H1 (cell line): ENCODE data around the gene ARHGDIB. TPM values are rescaled to one million over a fixed set of nuclear protein-coding genes. Genes with fewer than 3 reads are reported as not detected.

ENCODE experiments used
- CTCF ChIA-PET: fragments of 300-600 bp; sonication (Branson Sonifier 250); formaldehyde crosslinking; loops from one replicate; lab custom pipeline; 2021; ENCODE audit not compliant: partially characterized antibody; lab: Charles Lee
- POLR2A ChIA-PET: fragments of 300-600 bp; sonication (Branson Sonifier 250); formaldehyde crosslinking; loops from one replicate; lab custom pipeline; 2021; ENCODE audit warnings: inconsistent platforms; ENCODE audit not compliant: partially characterized antibody; lab: Charles Lee
- DNase-seq, 2 experiments: peaks; one replicate each; pipeline versions ENCODE4 v3.0.0 to v3.0.0-alpha.2; 2010 to 2022; ENCODE audit warnings: low spot score in 2 of 2, low read depth in 1 of 2, mixed read lengths in 1 of 2
- FAIRE-seq: peaks from 2 replicates; lab custom pipeline; 2011; peaks lifted over from hg19 to GRCh38; lab: Jason Lieb, UNC
- H2AFZ ChIP-seq: 2 replicates; pipeline ENCODE4 v1.8.1; 2012; ENCODE audit warnings: low read length, inconsistent platforms
- H2AK5ac ChIP-seq: 2 replicates; pipeline ENCODE4 v1.6.1; 2013; ENCODE audit warnings: low read depth, low read length
- H2BK120ac ChIP-seq: replicated peaks from 2 replicates; pipeline ENCODE3; 2013; ENCODE audit warnings: low read depth, low read length, inconsistent platforms
- H2BK12ac ChIP-seq: 2 replicates; pipeline ENCODE4 v1.6.1; 2013; ENCODE audit warnings: low read depth, low read length
- H2BK15ac ChIP-seq: 2 replicates; pipeline ENCODE4 v1.6.1; 2013; ENCODE audit warnings: low read length
- H2BK20ac ChIP-seq: 2 replicates; pipeline ENCODE4 v1.6.1; 2013; ENCODE audit warnings: low read length
- H2BK5ac ChIP-seq: 2 replicates; pipeline ENCODE4 v1.6.1; 2013; ENCODE audit warnings: low read depth, low read length
- H3K14ac ChIP-seq: 2 replicates; pipeline ENCODE4 v1.6.1; 2013; ENCODE audit warnings: inconsistent platforms; ENCODE audit not compliant: insufficient read length
- H3K18ac ChIP-seq: 2 replicates; pipeline ENCODE4 v1.6.1; 2013; ENCODE audit warnings: low read length; ENCODE audit errors: extremely low read depth
- H3K23ac ChIP-seq: 2 replicates; pipeline ENCODE4 v1.6.1; 2013; ENCODE audit warnings: inconsistent platforms; ENCODE audit not compliant: insufficient read length
- H3K23me2 ChIP-seq: 2 replicates; pipeline ENCODE4 v1.6.1; 2013; ENCODE audit warnings: low read depth, low read length
- H3K27ac ChIP-seq: 2 replicates; pipeline ENCODE4 v1.6.1; 2011; ENCODE audit warnings: low read depth, low read length, inconsistent platforms
- H3K27me3 ChIP-seq, 4 experiments: replicated peaks in 1 of 4; 1 replicate in 1 of 4; 2 replicates in 3 of 4; pipeline versions ENCODE4 v1.6.1 to v1.8.1; 2011 to 2013; ENCODE audit warnings: low read length in 3 of 4, mild to moderate bottlenecking in 3 of 4, inconsistent platforms in 2 of 4, mixed read lengths in 2 of 4, moderate library complexity in 1 of 4; ENCODE audit not compliant: control insufficient read depth in 3 of 4, insufficient read depth in 3 of 4; ENCODE audit errors: extremely low read depth in 1 of 4
- H3K36me3 ChIP-seq, 4 experiments: 2 replicates each; pipeline versions ENCODE4 v1.6.1 to v1.8.1; 2011 to 2013; ENCODE audit warnings: mild to moderate bottlenecking in 4 of 4, low read length in 3 of 4, moderate library complexity in 2 of 4, control low read depth in 1 of 4, inconsistent platforms in 1 of 4; ENCODE audit not compliant: insufficient read depth in 4 of 4, control insufficient read depth in 2 of 4
- H3K4ac ChIP-seq: replicated peaks from 2 replicates; pipeline ENCODE3; 2013; ENCODE audit warnings: low read length, low read depth, mixed read lengths, inconsistent platforms; ENCODE audit not compliant: insufficient read length
- H3K4me1 ChIP-seq, 4 experiments: replicated peaks in 1 of 4; 1 replicate in 1 of 4; 2 replicates in 3 of 4; pipeline versions ENCODE4 v1.6.1 to v1.8.1; 2011 to 2013; ENCODE audit warnings: low read length in 3 of 4, inconsistent platforms in 2 of 4, mixed read lengths in 1 of 4; ENCODE audit not compliant: insufficient read depth in 4 of 4, control insufficient read depth in 3 of 4
- H3K4me2 ChIP-seq, 2 experiments: 2 replicates each; pipeline versions ENCODE4 v1.6.1 to v1.8.1; 2011 to 2013; ENCODE audit warnings: low read depth in 2 of 2, low read length in 2 of 2, control low read depth in 1 of 2, inconsistent platforms in 1 of 2, mild to moderate bottlenecking in 1 of 2; ENCODE audit not compliant: insufficient read depth in 1 of 2
- H3K4me3 ChIP-seq, 4 experiments: fragments of 200-600, 300-600 bp in 1 of 4; sonication (generic), shearing (Covaris generic), sonication (Bioruptor Twin) in 1 of 4; 2 replicates each; pipeline versions ENCODE4 v1.5.1 to v1.8.1; 2011 to 2016; ENCODE audit warnings: low read length in 4 of 4, low read depth in 3 of 4, control low read depth in 2 of 4, inconsistent platforms in 2 of 4, mild to moderate bottlenecking in 2 of 4, mixed read lengths in 1 of 4, moderate library complexity in 1 of 4; ENCODE audit not compliant: insufficient read depth in 2 of 4; ENCODE audit errors: extremely low read depth in 1 of 4
- H3K56ac ChIP-seq: replicated peaks from 2 replicates; pipeline ENCODE3; 2013; ENCODE audit warnings: low read depth, mild to moderate bottlenecking, mixed read lengths, low read length, inconsistent platforms; ENCODE audit not compliant: insufficient read length
- H3K79me1 ChIP-seq: 2 replicates; pipeline ENCODE4 v1.6.1; 2013; ENCODE audit warnings: low read depth, low read length, control low read depth
- H3K79me2 ChIP-seq, 2 experiments: 2 replicates each; pipeline versions ENCODE4 v1.6.1 to v1.8.1; 2012 to 2013; ENCODE audit warnings: low read length in 2 of 2, mild to moderate bottlenecking in 2 of 2, inconsistent platforms in 1 of 2; ENCODE audit not compliant: insufficient read depth in 2 of 2, control insufficient read depth in 1 of 2
- H3K9ac ChIP-seq, 4 experiments: replicated peaks in 1 of 4; 1 replicate in 1 of 4; 2 replicates in 3 of 4; pipeline versions ENCODE4 v1.6.1 to v1.8.1; 2011 to 2013; ENCODE audit warnings: low read depth in 3 of 4, low read length in 3 of 4, control low read depth in 2 of 4, mild to moderate bottlenecking in 2 of 4, moderate library complexity in 2 of 4, inconsistent platforms in 1 of 4; ENCODE audit errors: extremely low read depth in 1 of 4
- H3K9me3 ChIP-seq, 2 experiments: 2 replicates each; pipeline versions ENCODE4 v1.6.1 to v1.8.1; 2012 to 2013; ENCODE audit warnings: mild to moderate bottlenecking in 2 of 2, moderate library complexity in 2 of 2, control low read depth in 1 of 2, inconsistent platforms in 1 of 2, low read depth in 1 of 2, low read length in 1 of 2, mixed read lengths in 1 of 2; ENCODE audit not compliant: insufficient read depth in 2 of 2
- H4K20me1 ChIP-seq, 2 experiments: replicated peaks in 1 of 2; 2 replicates each; pipeline versions ENCODE3 to v1.8.1; 2011 to 2013; ENCODE audit warnings: inconsistent platforms in 2 of 2, low read length in 2 of 2, mild to moderate bottlenecking in 1 of 2; ENCODE audit not compliant: insufficient read depth in 2 of 2, control insufficient read depth in 1 of 2
- H4K5ac ChIP-seq: 2 replicates; pipeline ENCODE4 v1.6.1; 2013; ENCODE audit warnings: low read length, low read depth, mixed read lengths, inconsistent platforms; ENCODE audit not compliant: insufficient read length
- H4K8ac ChIP-seq: 2 replicates; pipeline ENCODE4 v1.8.0; 2013; ENCODE audit warnings: mild to moderate bottlenecking, moderate library complexity, low read length, inconsistent platforms; ENCODE audit not compliant: insufficient read depth; ENCODE audit errors: extremely low read depth
- H4K91ac ChIP-seq: replicated peaks from 2 replicates; pipeline ENCODE3; 2013; ENCODE audit warnings: low read length, mixed read lengths, inconsistent platforms; ENCODE audit not compliant: insufficient read length
- BACH1 ChIP-seq: IDR thresholded peaks from 2 replicates; pipeline ENCODE4 v1.6.1; 2012; ENCODE audit warnings: low read length, improper control_type of control experiment
- BCL11A ChIP-seq, 2 experiments: IDR thresholded peaks; one replicate each; pipeline ENCODE4 v1.6.1; 2011; ENCODE audit warnings: low read depth in 2 of 2, low read length in 2 of 2, mild to moderate bottlenecking in 2 of 2
- CBX5 ChIP-seq: fragments of 300-800, 300-1000 bp; sonication (generic); IDR thresholded peaks from 2 replicates; pipeline ENCODE4 v1.7.1; 2016; ENCODE audit warnings: antibody characterized with exemption, low read length, low read depth
- CREB1 ChIP-seq: IDR thresholded peaks from 2 replicates; pipeline ENCODE4 v1.6.1; 2012; ENCODE audit warnings: inconsistent platforms
- GABPA ChIP-seq: IDR thresholded peaks from 2 replicates; pipeline ENCODE4 v1.6.1; 2011; ENCODE audit warnings: mild to moderate bottlenecking, low read length, moderate library complexity, borderline replicate concordance; ENCODE audit not compliant: insufficient read depth
- JUN ChIP-seq: IDR thresholded peaks from 2 replicates; pipeline ENCODE4 v1.6.1; 2011; ENCODE audit warnings: low read depth, mild to moderate bottlenecking, improper control_type of control experiment, low read length
- KDM4A ChIP-seq: IDR thresholded peaks from one replicate; pipeline ENCODE4 v1.7.1; 2012; ENCODE audit warnings: low read depth, mild to moderate bottlenecking, moderate library complexity, low read length, inconsistent platforms; ENCODE audit not compliant: severe bottlenecking
- NANOG ChIP-seq: IDR thresholded peaks from 2 replicates; pipeline ENCODE4 v1.6.1; 2011; ENCODE audit warnings: low read length, low read depth, mild to moderate bottlenecking, inconsistent platforms; ENCODE audit not compliant: insufficient read depth, poor library complexity, severe bottlenecking
- POLR2AphosphoS5 ChIP-seq: IDR thresholded peaks from 2 replicates; pipeline ENCODE4 v1.6.1; 2011; ENCODE audit warnings: low read depth, low read length
- RAD21 ChIP-seq, 2 experiments: IDR thresholded peaks in 1 of 2; conservative IDR thresholded peaks in 1 of 2; 2 replicates each; pipeline ENCODE4 v1.6.1; 2011; ENCODE audit warnings: low read depth in 2 of 2, low read length in 2 of 2, improper control_type of control experiment in 1 of 2, inconsistent platforms in 1 of 2, mild to moderate bottlenecking in 1 of 2, moderate library complexity in 1 of 2
- SP1 ChIP-seq: IDR thresholded peaks from 2 replicates; pipeline ENCODE4 v1.6.1; 2011; ENCODE audit warnings: low read depth, low read length
- TAF1 ChIP-seq: IDR thresholded peaks from 2 replicates; pipeline ENCODE4 v1.6.1; 2011; ENCODE audit warnings: mild to moderate bottlenecking, low read depth, low read length
- WGBS, 2 experiments: shearing (Covaris generic) in 1 of 2; methylation state at CpG; one replicate each; pipeline versions ENCODE4 v1.1.6 to v1.1.7; 2013 to 2015; ENCODE audit warnings: low lambda C conversion rate in 2 of 2, mixed read lengths in 2 of 2, inconsistent platforms in 1 of 2, low coverage in 1 of 2, missing lambda C conversion rate in 1 of 2; ENCODE audit not compliant: insufficient replicate concordance in 2 of 2, insufficient coverage in 1 of 2, insufficient read length in 1 of 2; ENCODE audit errors: extremely low coverage in 1 of 2, missing lambda C conversion rate in 1 of 2; 5-methylcytosine and 5-hydroxymethylcytosine counted together
- polyA plus RNA-seq, 7 experiments: library from polyadenylated mRNA; depleted of rRNA in 3 of 7; stranded (reverse) in 5 of 7; unstranded in 2 of 7; fragments of >200 nt in 5 of 7; fragments of 200-250 nt in 2 of 7; gene quantifications; 1 replicate in 5 of 7; 2 replicates in 1 of 7; 4 replicates in 1 of 7; pipeline versions ENCODE4 v1.2.1 to v1.2.3, GENCODE V29; 2011 to 2013; ENCODE audit warnings: missing spikeins in 2 of 7, mixed read lengths in 2 of 7
- total RNA-seq: library from RNA; stranded (reverse); fragmentation: NEBNext Ultra II Directional; extraction: Animal tissue kit (Norgen Biotek cat#: 25700); gene quantifications from 2 replicates; pipeline ENCODE4 v1.2.1, GENCODE V29; 2021

ARHGDIB gene
- total and polyA plus RNA-seq, 2 of the 8 experiments (the other 6 are each of a cell fraction or from before 2014, with no cell fraction given): 0.82 to 1.3 TPM

- H3K79me2 ChIP-seq: no peaks in the 10 kb centered on the region
- no peak overlapping the region for H2BK12ac ChIP-seq
- CTCF ChIA-PET: interaction anchor here (1.0 to 1.7 kb wide), 3 partner anchors 21 to 39 kb away, joined by 3 to 4 read pairs (median 3); partner anchors contain the start of gene ERP27
- H2BK15ac ChIP-seq: no peak overlapping the region
- no peak overlapping the region for H4K8ac ChIP-seq
- H3K79me1 ChIP-seq: no peaks in the 10 kb centered on the region
- H3K4me3 ChIP-seq: no peak overlapping the region
- no peak overlapping the region for H2BK20ac ChIP-seq
- no peak for TF ChIP-seq NANOG
- TF ChIP-seq JUN: no peak
- TF ChIP-seq BCL11A (IDR thresholded peaks at IDR 0.05; ENCODE audit: low read depth in 2 of 2, low read length in 2 of 2): no peak
- TF ChIP-seq GABPA: no peak
- no peak for TF ChIP-seq CBX5
- no peak for TF ChIP-seq POLR2AphosphoS5
- TF ChIP-seq SP1: no peak
- no peak for TF ChIP-seq TAF1
- no peak for TF ChIP-seq KDM4A
- no peak for TF ChIP-seq BACH1
- TF ChIP-seq CREB1: no peak
- no peak for TF ChIP-seq RAD21 (IDR thresholded peaks at IDR 0.05 in 1 of 2, conservative IDR thresholded peaks at IDR 0.05 in 1 of 2; ENCODE audit: low read depth in 2 of 2, low read length in 2 of 2)
- no peak overlapping the region for H3K4ac ChIP-seq
- DNase-seq (no peak), FAIRE-seq (no peak)
- 90% methylated on average over 3 of the region's 3 CpGs; no CpG with 5 or more reads in 1 of the 2 experiments for WGBS, 2 experiments
- peak overlapping the region; percentile 79 for H3K23ac ChIP-seq
- H3K23me2 ChIP-seq: no peaks in the 10 kb centered on the region
- H3K4me1 ChIP-seq: no peaks in the 10 kb centered on the region
- H2BK5ac ChIP-seq: no peak overlapping the region
- H3K36me3 ChIP-seq: no peaks in the 10 kb centered on the region
- no peak overlapping the region for H3K27ac ChIP-seq
- no peak overlapping the region for H2AFZ ChIP-seq
- no peaks in the 10 kb centered on the region for H3K9me3 ChIP-seq
- H4K91ac ChIP-seq: no peak overlapping the region
- no peak overlapping the region for H3K14ac ChIP-seq
- no peak overlapping the region for H2AK5ac ChIP-seq
- H3K9ac ChIP-seq: no peak overlapping the region
- no peak overlapping the region for H2BK120ac ChIP-seq
- H3K4me2 ChIP-seq: no peak overlapping the region
- no peaks in the 10 kb centered on the region for H4K20me1 ChIP-seq
- no peak overlapping the region for H4K5ac ChIP-seq
- no peak overlapping the region for H3K18ac ChIP-seq
- POLR2A ChIA-PET: no interaction called here
- H3K27me3 ChIP-seq: no peaks in the 10 kb centered on the region
- H3K56ac ChIP-seq: no peak overlapping the region
Measured at GRCh38 chr12:14974633-14975032, 13.2 kb upstream of the ARHGDIB start.
